ENCODE results near the gene IL22RA2. TPM values are rescaled to one million over a fixed set of nuclear protein-coding genes. Genes with fewer than 3 reads are reported as not detected.

IL22RA2 gene
- total and polyA plus RNA-seq, 9 of the 15 experiments (the other 6 are each of a cell fraction or from before 2014, with no cell fraction given) = 0.03 TPM; not detected in 8

GRCh38 chr6:137214931-137215330, 41.5 kb upstream of the IL22RA2 start (continued):
- TF ChIP-seq LARP7 (IDR thresholded peaks at IDR 0.05) = no peak

GRCh38 chr6:137213813-137214212, 40.4 kb upstream of the IL22RA2 start:
- 39% methylated on average over 2 of the region's 2 CpGs for WGBS (ENCODE audit: insufficient coverage, low coverage, missing lambda C conversion rate)
- Histone ChIP-seq H3K9ac (ENCODE audit: insufficient read depth in 1 of 2, low read depth in 2 of 2, low read length in 2 of 2) (no peak overlapping the region), H3K36me3 (ENCODE audit: control insufficient read depth, insufficient read depth, low read length) (peaks cover 5% of the 10 kb centered on the region; the same call in 2 of the 3 replicates), H3K4me2 (ENCODE audit: insufficient read depth, low read length) (peak overlapping the region; percentile 46), H3K4me1 (replicated peaks in 1 of 2; ENCODE audit: control insufficient read depth in 2 of 2, insufficient read depth in 2 of 2, low read length in 2 of 2) (peaks cover 0 to 26% of the 10 kb centered on the region in 2 experiments; a peak in 4 of 5 replicates), H3K9me1 (ENCODE audit: control insufficient read depth, insufficient read depth, low read length) (no peaks in the 10 kb centered on the region), H3K9me3 (replicated peaks; ENCODE audit: control insufficient read depth, insufficient read depth, low read depth, low read length) (peaks cover 6% of the 10 kb centered on the region), H3K79me2 (ENCODE audit: control insufficient read depth, insufficient read depth, low read length) (peaks cover 89% of the 10 kb centered on the region), H2AFZ (ENCODE audit: low read depth, low read length) (0 out of 2 replicates have a peak overlapping the region, but pooled peaks have one; percentile 4), H3K27me3 (ENCODE audit: control insufficient read depth in 2 of 2, insufficient read depth in 2 of 2, low read length in 2 of 2) (no peaks in the 10 kb centered on the region), H3K27ac (ENCODE audit: extremely low read depth, low read depth, low read length) (peak overlapping the region; percentile 41; the same call in 2 of the 3 replicates), H4K20me1 (replicated peaks; ENCODE audit: control insufficient read depth, insufficient read depth, low read length) (peaks cover 4% of the 10 kb centered on the region; the same call in 1 of the 2 replicates), H3K4me3 (no peak overlapping the region)
- ATAC-seq (peak; percentile 4; the same call in 1 of the 3 replicates), FAIRE-seq (peak; percentile 26), DNase-seq (ENCODE audit: extremely low read depth in 1 of 4, low spot score in 3 of 4) (no peak)
- in situ Hi-C loops (cut with MboI) (no loop called here), intact Hi-C loops (cut with micrococcal nuclease) (no loop called here)
- ChIA-PET CTCF (ENCODE audit: low intra/inter-chr PET ratio) (no interaction called here), POLR2A (interaction anchor here (0.6 kb wide), 1 partner anchor 48 kb away, joined by 3 read pairs; no protein-coding TSS in a partner anchor)
- BruUV-seq (replicated peaks) = no TSS peak
- TF ChIP-seq DNMT1 (IDR thresholded peaks at IDR 0.05) (no peak), RBFOX2 (IDR thresholded peaks at IDR 0.05; ENCODE audit: low read depth, low read length) (no peak), ZNF224 (CRISPR knock-in tag; IDR thresholded peaks at IDR 0.05) (0 out of 2 replicates have a peak, but pooled peaks have one; percentile 34), ZNF395 (CRISPR knock-in tag; IDR thresholded peaks at IDR 0.05) (no peak), HDAC2 (IDR thresholded peaks at IDR 0.05) (no peak), ZNF398 (CRISPR knock-in tag; IDR thresholded peaks at IDR 0.05) (no peak), SREBF1 (IDR thresholded peaks at IDR 0.05; ENCODE audit: borderline replicate concordance, low read depth, low read length) (no peak), ZNF561 (CRISPR knock-in tag; conservative IDR thresholded peaks at IDR 0.05) (no peak), TBL1XR1 (IDR thresholded peaks at IDR 0.05; ENCODE audit: low read length in 2 of 2) (no peak), ZNF77 (CRISPR knock-in tag; IDR thresholded peaks at IDR 0.05) (no peak), ZBTB9 (CRISPR knock-in tag; IDR thresholded peaks at IDR 0.05) (no peak), ZNF124 (CRISPR knock-in tag; IDR thresholded peaks at IDR 0.05) (no peak), ZNF431 (CRISPR knock-in tag; IDR thresholded peaks at IDR 0.05) (no peak), POLR3G (IDR thresholded peaks at IDR 0.05; ENCODE audit: extremely low read depth, insufficient read length, insufficient replicate concordance) (no peak), ZNF778 (CRISPR knock-in tag; IDR thresholded peaks at IDR 0.05) (no peak), FOXA3 (CRISPR knock-in tag; conservative IDR thresholded peaks at IDR 0.05 in 1 of 2, IDR thresholded peaks at IDR 0.05 in 1 of 2) (no peak), NRF1 (conservative IDR thresholded peaks at IDR 0.05 in 1 of 2, IDR thresholded peaks at IDR 0.05 in 1 of 2) (no peak)

Measured in K562 (cell line).